Common myeloid progenitor, CD34-positive (primary cell): Measurements from ENCODE around the gene SOBP.

Experiments
- CTCF ChIA-PET: fragments of 350-600 bp; sonication (Branson Sonifier 250); formaldehyde crosslinking; loops from one replicate; lab custom pipeline; 2021; ENCODE audit warnings: antibody characterized with exemption; lab: Charles Lee
- POLR2A ChIA-PET: fragments of 350-600 bp; sonication (Branson Sonifier 250); formaldehyde crosslinking; loops from one replicate; lab custom pipeline; 2021; ENCODE audit warnings: antibody characterized with exemption; lab: Charles Lee
- DNase-seq, 3 donors: peaks; one replicate each; pipeline versions ENCODE4 v3.0.0 to v3.0.0-alpha.2; 2013
- H3K27ac ChIP-seq, 2 experiments: 1 replicate in 1 of 2; 2 replicates in 1 of 2; pipeline ENCODE4 v1.7.0; 2013; ENCODE audit warnings: inconsistent platforms in 2 of 2, low read length in 2 of 2, mild to moderate bottlenecking in 2 of 2, low read depth in 1 of 2, moderate library complexity in 1 of 2; ENCODE audit not compliant: severe bottlenecking in 2 of 2, insufficient read depth in 1 of 2, poor library complexity in 1 of 2
- H3K27me3 ChIP-seq, 5 experiments: replicated peaks in 2 of 5; 1 replicate in 3 of 5; 2 replicates in 2 of 5; pipeline versions ENCODE4 v1.6.1 to v1.7.0; 2013; ENCODE audit warnings: low read length in 4 of 5, mild to moderate bottlenecking in 2 of 5, moderate library complexity in 2 of 5, inconsistent platforms in 1 of 5; ENCODE audit not compliant: insufficient read depth in 5 of 5, control insufficient read depth in 4 of 5
- H3K36me3 ChIP-seq, 4 experiments: 1 replicate in 2 of 4; 2 replicates in 2 of 4; pipeline versions ENCODE4 v1.6.1 to v1.7.0; 2013; ENCODE audit warnings: low read length in 3 of 4, control low read depth in 1 of 4, mild to moderate bottlenecking in 1 of 4; ENCODE audit not compliant: control insufficient read depth in 4 of 4, insufficient read depth in 4 of 4
- H3K4me1 ChIP-seq, 4 experiments: 1 replicate in 3 of 4; 2 replicates in 1 of 4; pipeline versions ENCODE4 v1.6.1 to v1.7.1; 2013; ENCODE audit warnings: low read length in 3 of 4, mild to moderate bottlenecking in 3 of 4, control low read depth in 1 of 4, inconsistent platforms in 1 of 4, moderate library complexity in 1 of 4; ENCODE audit not compliant: control insufficient read depth in 4 of 4, insufficient read depth in 4 of 4; ENCODE audit errors: control extremely low read depth in 1 of 4
- H3K4me3 ChIP-seq, 7 experiments: 1 replicate in 4 of 7; 2 replicates in 3 of 7; pipeline versions ENCODE4 v1.5.1 to v1.7.0; 2013; ENCODE audit warnings: mild to moderate bottlenecking in 7 of 7, low read length in 6 of 7, moderate library complexity in 6 of 7, inconsistent platforms in 2 of 7, low read depth in 2 of 7, control low read depth in 1 of 7; ENCODE audit not compliant: insufficient read depth in 4 of 7, control insufficient read depth in 1 of 7; ENCODE audit errors: extremely low read depth in 1 of 7
- H3K9me3 ChIP-seq, 5 experiments: 1 replicate in 4 of 5; 2 replicates in 1 of 5; pipeline versions ENCODE4 v1.6.1 to v1.7.1; 2013; ENCODE audit warnings: low read length in 4 of 5, mild to moderate bottlenecking in 2 of 5, inconsistent platforms in 1 of 5, low read depth in 1 of 5, moderate library complexity in 1 of 5; ENCODE audit not compliant: control insufficient read depth in 4 of 5, insufficient read depth in 2 of 5; ENCODE audit errors: control extremely low read depth in 1 of 5
- WGBS: methylation state at CpG from one replicate; pipeline ENCODE4 v1.1.5; 2013; ENCODE audit not compliant: insufficient coverage; 5-methylcytosine and 5-hydroxymethylcytosine counted together

Gene SOBP

GRCh38 chr6:107624050-107624449, 134.1 kb downstream of the SOBP start:
- no peak for DNase-seq
- Histone ChIP-seq H3K36me3 (no peaks in the 10 kb centered on the region), H3K9me3 (no peaks in the 10 kb centered on the region), H3K4me3 (no peak overlapping the region), H3K27ac (no peak overlapping the region), H3K4me1 (no peaks in the 10 kb centered on the region), H3K27me3 (peaks cover 0 to 8% (median 3%) of the 10 kb centered on the region in 5 experiments)
- WGBS: 100% methylated on average over 3 of the region's 3 CpGs
- ChIA-PET POLR2A (no interaction called here), CTCF (no interaction called here)

- ChIA-PET CTCF (no interaction called here), POLR2A (no interaction called here)
- H3K27me3 ChIP-seq: peaks cover 0 to 10% (median 7%) of the 10 kb centered on the region in 5 experiments
- no peaks in the 10 kb centered on the region for H3K36me3 ChIP-seq
- DNase-seq: no peak
- no peaks in the 10 kb centered on the region for H3K9me3 ChIP-seq
- no peak overlapping the region for H3K4me3 ChIP-seq
- H3K27ac ChIP-seq: no peak overlapping the region
- WGBS: no CpG with 5 or more reads among the region's 1 CpG
- H3K4me1 ChIP-seq: no peaks in the 10 kb centered on the region
These were observed 134.6 kb downstream of the SOBP start for GRCh38 chr6:107624541-107624940.

GRCh38 chr6:107625264-107625663, 135.3 kb downstream of the SOBP start:
- WGBS: 100% methylated on average over 1 of the region's 1 CpG
- H3K9me3 ChIP-seq: no peaks in the 10 kb centered on the region
- no peak for DNase-seq
- POLR2A ChIA-PET: no interaction called here
- no peaks in the 10 kb centered on the region for H3K36me3 ChIP-seq
- peaks cover 0 to 13% (median 8%) of the 10 kb centered on the region in 5 experiments for H3K27me3 ChIP-seq
- H3K27ac ChIP-seq: no peak overlapping the region
- CTCF ChIA-PET: no interaction called here
- H3K4me1 ChIP-seq: no peaks in the 10 kb centered on the region
- no peak overlapping the region for H3K4me3 ChIP-seq

DNA sequence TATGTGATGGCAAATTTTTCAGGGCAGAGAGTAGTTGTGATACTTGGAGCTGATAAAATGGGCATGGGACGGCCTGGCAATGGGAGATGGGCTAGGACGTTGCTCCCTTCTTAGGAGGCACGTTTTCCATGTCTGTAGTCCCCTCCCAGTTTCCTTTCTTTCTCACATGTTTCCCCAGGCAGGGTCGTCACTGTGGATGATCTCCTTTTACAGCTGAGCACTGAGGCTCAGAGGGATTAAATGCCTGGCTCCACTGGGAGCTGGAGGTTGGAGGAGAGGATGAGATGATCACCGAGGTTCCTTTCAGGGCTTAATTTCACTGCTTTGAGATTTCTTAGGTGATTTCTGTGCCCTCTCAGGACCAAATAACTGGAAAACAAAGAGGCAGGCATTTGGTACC, 136.7 kb downstream of the SOBP start:
- Histone ChIP-seq H3K27me3 (peaks cover 0 to 21% (median 15%) of the 10 kb centered on the region in 5 experiments), H3K9me3 (no peaks in the 10 kb centered on the region), H3K27ac (no peak overlapping the region), H3K4me3 (no peak overlapping the region), H3K4me1 (no peaks in the 10 kb centered on the region), H3K36me3 (no peaks in the 10 kb centered on the region)
- WGBS: 96% methylated on average over 4 of the region's 5 CpGs
- DNase-seq: no peak
- POLR2A ChIA-PET: no interaction called here
- CTCF ChIA-PET: interaction anchor here (1.0 kb wide), 1 partner anchor 511 kb away, joined by 3 read pairs; no protein-coding TSS in a partner anchor

- no peaks in the 10 kb centered on the region for H3K4me1 ChIP-seq
- no peak overlapping the region for H3K27ac ChIP-seq
- no peak for DNase-seq
- WGBS: 96% methylated on average over 4 of the region's 4 CpGs
- no peaks in the 10 kb centered on the region for H3K9me3 ChIP-seq
- POLR2A ChIA-PET: interaction anchor here (0.6 kb wide), 1 partner anchor 42 kb away, joined by 4 read pairs; no protein-coding TSS in a partner anchor
- H3K27me3 ChIP-seq: peaks cover 10 to 32% (median 25%) of the 10 kb centered on the region in 5 experiments
- H3K36me3 ChIP-seq: no peaks in the 10 kb centered on the region
- CTCF ChIA-PET: no interaction called here
- H3K4me3 ChIP-seq: no peak overlapping the region
These were observed 138.1 kb downstream of the SOBP start for GRCh38 chr6:107627969-107628368.

DNA sequence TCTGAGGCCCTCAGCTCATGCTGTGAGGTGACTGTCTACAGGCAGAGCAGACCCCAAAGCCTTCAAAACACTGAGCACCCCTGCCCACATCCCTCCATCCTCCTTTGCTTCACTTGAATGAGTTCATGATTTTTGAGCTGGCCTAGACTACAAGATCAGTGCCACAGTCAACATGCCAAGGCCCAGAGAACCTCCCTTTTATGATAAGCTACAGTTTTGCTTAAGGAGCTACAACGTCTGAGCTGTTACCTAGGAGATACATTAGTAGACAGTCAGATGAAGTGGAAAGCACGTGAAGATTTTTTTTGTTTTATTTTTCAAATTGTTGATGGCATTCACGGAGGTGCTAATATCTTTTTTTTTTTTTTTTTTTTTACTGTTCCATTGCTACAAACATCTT, 139.0 kb downstream of the SOBP start:
- Histone ChIP-seq H3K36me3 (no peaks in the 10 kb centered on the region), H3K9me3 (no peaks in the 10 kb centered on the region), H3K27ac (no peak overlapping the region), H3K4me3 (no peak overlapping the region), H3K27me3 (peaks cover 19 to 41% (median 31%) of the 10 kb centered on the region in 5 experiments), H3K4me1 (peaks cover 0 to 3% (median under 1%) of the 10 kb centered on the region in 4 experiments)
- ChIA-PET POLR2A (no interaction called here), CTCF (interaction anchor here (1.3 kb wide), 1 partner anchor 12 kb away, joined by 3 read pairs; no protein-coding TSS in a partner anchor)
- DNase-seq: no peak
- no CpG with 5 or more reads among the region's 3 CpGs for WGBS

DNA sequence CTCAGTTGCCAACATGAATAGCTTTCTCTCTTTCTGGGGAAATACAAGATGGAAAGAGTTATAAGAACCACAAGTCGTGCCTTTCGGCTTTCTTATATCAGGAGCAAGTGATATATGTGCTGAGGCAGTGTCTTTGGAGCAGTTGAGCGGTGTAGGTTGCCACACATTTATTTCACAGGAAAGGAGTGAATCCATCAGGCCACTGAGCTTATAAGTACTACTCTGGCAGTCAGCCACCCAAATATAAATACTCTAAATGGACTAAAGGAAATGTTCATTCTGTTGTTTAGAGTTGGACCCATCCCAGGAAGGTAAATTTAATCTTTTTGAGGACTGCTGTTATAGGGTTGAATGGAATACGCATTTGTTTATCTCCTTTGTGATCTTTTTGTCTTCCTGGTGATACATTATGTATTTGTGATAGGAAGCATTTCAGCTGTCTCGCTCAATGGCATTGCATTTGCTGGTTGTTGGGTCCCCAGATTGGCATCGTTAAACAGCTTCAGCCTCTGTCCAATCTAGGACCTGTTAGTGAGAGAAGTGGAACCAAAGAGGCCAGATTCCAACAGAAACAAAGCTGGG, 139.7 kb downstream of the SOBP start:
- WGBS: 90% methylated on average over 2 of the region's 6 CpGs
- H3K27me3 ChIP-seq: peaks cover 19 to 49% (median 31%) of the 10 kb centered on the region in 5 experiments
- peaks cover 0 to 10% (median 6%) of the 10 kb centered on the region in 4 experiments for H3K4me1 ChIP-seq
- CTCF ChIA-PET: interaction anchor here (0.6 to 1.3 kb wide), 2 partner anchors 11 to 498 kb away, joined by 3 read pairs; no protein-coding TSS in a partner anchor
- POLR2A ChIA-PET: no interaction called here
- H3K9me3 ChIP-seq: no peaks in the 10 kb centered on the region
- no peak overlapping the region for H3K27ac ChIP-seq
- no peaks in the 10 kb centered on the region for H3K36me3 ChIP-seq
- DNase-seq: no peak
- no peak overlapping the region for H3K4me3 ChIP-seq
